COLO668 (cell line): ENCODE measurements around the gene MYOZ2.
"Not testable (repeated sequence)": the region's sequence is repeated elsewhere in the genome, so short reads cannot be mapped to it uniquely, and the experiment has no call there.

Experiments
- DNase-seq: peaks from one replicate; lab custom pipeline; 2025; ENCODE audit not compliant: unreplicated experiment; lab: John Stamatoyannopoulos, UW

Gene MYOZ2

DNA sequence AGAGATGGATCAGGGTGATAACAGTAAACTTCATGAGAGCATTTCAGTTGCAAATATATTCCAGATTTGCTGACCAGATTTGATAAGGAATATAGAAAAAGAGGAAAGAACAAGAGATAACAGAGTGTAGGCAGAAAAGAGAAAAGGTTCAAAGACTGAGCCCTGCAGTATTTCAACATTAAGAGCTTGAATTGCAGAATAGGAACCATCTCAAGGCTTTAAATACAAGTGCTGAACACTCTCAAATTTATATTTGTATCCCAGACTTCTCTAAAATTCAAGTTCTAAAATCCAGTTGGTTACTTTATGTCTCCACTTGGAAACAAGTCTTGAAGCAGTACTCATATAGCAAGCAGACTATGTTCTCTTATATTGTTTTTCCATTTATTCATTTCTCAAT is 9.7 kb upstream of the MYOZ2 start:
- no peak for DNase-seq

DNA sequence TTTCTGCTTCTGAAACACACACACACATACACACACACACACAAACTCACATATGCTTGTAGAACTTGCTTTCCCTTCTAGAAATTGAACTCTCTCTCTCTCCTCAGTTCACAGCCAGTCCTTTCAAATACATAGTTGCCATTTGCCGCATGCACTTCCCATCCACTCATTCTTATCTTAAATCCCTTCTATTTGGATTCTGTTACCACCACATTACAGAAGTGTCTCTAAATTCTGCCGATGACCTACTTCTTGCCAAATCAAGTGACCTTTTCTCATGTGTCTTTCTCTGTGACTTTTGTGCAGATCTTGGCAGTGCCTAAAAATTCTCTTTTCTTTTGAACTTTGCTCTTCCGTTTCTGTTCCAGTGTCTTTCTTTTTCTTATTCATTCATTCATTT is 7.5 kb upstream of the MYOZ2 start:
- DNase-seq: no peak

DNA sequence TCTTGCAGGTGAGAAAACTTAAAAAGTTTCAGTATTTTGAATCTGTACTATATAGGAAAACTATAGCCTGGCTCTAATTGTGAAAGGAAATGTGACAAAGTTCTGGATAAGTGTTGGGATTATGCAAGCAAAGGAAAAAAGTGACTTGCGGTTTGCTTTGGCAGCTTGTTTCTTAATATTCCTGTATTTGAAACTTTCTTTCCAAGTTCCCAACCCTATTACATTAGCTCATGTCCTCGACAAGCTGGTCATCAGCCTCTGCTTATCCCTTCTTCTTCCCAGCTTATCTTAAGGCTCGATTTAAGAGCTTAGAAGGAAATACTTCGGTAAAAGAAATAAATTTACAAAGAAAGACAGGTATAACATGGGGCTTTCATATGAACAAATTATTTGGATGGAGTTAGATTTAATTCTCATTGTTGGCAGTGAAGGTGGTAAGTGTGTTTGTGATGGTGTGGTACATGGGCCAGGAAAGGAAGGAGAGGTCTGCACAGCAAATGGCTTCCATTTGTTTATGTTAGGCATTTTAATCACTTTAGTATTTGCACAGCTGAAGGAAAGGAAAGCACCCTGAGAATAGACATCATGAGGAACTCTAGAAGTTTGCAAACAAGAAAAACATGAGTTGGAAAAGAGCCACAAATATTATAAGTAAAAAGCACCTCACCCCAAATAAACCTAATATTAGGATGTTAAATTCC is 5.1 kb upstream of the MYOZ2 start:
- DNase-seq: no peak

DNA sequence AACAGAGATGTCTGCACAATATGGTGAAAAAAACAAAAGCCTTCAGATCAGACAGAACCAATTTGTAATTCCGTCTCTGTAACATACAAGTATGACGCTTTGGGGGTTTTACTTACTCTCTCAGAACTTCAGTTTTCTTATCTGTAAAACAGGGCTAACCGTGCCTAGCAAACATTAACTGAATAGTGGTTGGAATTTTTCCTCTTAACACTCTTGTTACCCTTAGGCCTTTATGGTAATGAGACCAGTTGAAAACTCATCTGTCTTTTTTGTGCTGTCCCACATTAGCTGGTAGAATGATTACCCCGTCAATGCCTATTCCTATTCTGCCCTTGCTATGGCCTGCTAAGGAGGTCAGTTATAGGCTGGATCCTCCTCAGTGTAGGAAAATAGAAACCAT is 4.5 kb upstream of the MYOZ2 start:
- DNase-seq: no peak

DNA sequence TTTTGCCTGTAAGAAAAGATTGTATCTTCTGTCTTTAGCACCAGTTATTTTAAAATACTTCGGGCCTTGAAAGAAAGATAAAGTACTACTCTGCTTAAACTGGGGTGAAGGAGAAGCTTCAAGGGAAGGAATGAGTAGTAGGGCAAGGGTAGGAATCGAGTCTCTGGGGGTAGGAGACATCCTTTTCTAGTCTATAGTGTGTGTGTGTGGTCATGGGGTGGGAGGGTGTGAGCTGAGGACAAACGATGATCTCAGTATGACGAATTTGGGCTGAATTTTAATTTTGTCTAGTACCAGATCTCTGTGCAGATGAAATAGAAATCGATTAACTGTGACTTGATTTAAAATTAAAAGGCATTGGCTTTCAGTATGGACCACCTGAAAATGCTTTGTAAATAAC is 3.3 kb upstream of the MYOZ2 start:
- no peak for DNase-seq

DNA sequence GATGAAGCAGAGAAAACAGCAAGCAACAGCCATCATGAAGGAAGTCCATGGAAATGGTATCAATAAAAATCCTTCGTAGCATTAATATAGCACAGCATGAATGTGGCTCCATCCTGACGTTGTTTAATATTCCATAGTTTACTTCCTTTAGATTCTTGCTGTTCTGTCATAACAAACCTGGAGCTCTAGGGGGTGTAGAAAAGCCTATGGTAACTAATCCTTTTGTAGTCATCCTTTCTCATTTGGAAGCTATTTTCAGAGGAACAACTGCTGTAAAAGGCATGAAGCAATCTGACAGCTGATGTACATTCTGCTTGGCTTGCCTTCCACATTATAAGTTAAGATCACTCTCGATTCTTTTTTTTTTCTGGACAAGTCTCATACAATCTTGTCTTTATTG is 914 bp downstream of the MYOZ2 start:
- DNase-seq: no peak

DNA sequence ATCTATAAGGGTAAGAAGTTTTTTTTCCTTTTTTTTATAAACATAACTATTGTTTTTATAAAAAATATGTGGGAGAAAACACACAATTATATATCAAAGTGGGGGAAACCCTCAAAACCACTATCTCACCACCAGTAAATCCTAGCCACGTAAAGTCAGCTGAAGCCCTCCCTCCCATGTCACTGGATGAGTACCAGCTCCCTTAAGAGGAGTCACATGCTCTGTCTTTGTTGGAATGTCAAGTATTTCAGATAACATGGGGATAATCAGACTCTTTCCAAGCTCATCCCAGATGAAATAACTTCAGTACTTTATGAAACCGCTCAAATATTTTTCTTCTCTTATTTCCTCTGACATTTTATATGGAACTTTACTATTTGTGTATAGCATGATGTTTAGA is 2.4 kb downstream of the MYOZ2 start:
- no peak for DNase-seq

DNA sequence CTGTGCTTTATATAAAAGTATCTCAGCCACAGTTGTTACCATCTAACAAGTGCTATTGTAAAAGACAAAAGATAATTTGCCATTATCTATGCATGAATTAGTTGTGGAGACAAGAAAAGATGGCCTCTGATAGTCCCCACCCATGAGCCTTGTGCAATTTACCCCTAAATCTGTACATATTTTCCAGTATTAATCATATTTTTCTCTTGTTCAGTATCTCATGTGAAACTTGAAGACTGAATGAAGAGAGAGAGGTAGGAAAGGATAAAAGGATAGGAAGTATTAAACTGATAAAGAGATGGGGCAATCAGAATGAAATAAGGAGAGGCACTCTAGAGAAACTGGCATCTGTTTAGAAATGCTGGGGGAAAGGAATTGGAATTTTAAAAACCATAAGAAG is 3.7 kb downstream of the MYOZ2 start:
- DNase-seq: no peak

DNA sequence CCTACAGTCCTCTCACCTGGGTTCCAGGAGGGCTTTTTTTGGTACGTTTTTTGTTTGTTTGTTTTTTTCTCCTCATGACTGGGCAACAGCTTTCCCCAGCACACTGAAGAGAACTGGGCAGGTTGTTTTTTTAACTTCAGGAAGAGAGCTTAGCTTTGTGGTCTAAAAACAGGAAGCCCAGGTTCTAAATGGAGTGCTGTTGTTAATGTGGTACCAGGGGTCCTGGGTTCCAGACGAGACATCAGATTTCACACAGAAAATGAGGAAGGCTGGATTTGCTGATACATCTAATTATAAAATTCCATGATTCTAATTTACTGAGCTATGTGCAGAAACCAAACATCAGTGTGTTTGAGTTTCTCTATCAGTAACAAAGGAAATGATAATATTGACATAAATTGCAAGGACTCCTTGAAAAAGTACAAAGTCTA is 4.2 kb downstream of the MYOZ2 start:
- no peak for DNase-seq

DNA sequence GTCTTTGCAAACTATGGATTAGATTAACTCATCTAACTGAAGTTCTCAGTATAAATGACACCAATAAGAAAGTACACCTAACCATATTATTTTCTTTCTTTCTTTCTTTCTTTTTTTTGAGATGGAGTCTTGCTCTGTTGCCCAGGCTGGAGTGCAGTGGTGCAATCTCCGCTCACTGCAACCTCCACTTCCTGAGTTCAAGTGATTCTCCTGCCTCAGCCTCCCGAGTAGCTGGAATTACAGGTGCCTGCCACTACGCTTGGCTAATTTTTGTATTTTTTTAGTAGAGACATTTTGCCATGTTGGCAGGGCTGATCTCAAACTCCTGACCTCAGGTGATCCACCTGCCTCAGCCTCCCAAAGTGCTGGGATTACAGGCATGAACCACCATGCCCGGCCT is 5.7 kb downstream of the MYOZ2 start:
- not testable (repeated sequence) for DNase-seq

DNA sequence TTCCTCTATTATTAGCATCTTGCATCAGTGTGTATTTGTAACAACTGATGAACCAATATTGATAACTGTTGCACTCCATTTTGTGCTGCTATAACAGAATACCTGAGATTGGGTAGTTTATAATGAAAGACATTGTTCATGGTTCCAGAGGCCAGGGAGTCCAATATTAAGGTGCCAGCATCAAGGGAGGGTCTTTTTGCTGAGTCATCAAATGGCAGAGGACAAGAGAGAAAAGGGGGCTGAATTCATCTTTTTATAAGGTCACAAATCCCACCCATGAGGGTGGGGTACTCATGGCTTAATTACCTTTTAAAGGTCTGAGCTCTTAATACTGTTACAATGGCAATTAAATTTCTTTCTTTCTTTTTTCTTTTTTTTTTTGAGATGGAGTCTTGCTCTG is 7.2 kb downstream of the MYOZ2 start:
- no peak for DNase-seq

DNA sequence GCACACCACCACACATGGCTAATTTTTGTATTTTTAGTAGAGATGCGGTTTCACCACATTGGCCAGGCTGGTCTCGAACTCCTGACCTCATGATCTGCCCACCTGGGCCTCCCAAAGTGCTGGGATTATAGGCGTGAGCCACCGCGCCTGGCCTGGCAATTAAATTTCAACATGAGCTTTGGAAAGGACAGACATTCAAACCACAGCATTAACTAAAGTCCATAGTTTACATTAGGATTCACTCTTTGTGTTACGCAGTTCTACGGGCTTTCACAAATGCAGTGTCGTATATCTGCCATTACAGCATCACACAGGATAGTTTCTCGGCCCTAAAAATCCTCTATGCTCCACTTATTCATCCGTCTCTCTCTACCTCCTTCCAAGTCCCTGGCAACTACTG is 7.7 kb downstream of the MYOZ2 start:
- DNase-seq: not testable (repeated sequence)

DNA sequence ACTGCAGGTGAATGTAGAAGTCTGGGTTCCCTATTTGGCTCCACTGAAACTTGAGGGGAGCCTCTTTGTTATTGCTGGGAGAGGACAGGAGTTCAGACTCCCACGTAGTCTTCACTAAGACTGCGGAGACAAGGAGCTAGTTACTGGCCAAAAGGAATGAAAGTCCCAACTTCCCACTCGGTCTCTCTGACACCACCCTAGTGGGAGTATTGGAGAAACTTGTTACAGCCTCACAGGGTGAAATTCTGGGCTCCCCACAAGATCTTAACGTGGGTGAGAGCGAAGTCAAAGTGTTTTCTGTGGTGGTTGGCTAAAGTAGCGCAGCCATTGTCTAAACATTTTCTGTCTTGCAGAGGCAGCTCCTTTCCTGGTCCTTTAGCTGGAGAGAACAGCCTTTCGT is 13.5 kb downstream of the MYOZ2 start:
- no peak for DNase-seq

DNA sequence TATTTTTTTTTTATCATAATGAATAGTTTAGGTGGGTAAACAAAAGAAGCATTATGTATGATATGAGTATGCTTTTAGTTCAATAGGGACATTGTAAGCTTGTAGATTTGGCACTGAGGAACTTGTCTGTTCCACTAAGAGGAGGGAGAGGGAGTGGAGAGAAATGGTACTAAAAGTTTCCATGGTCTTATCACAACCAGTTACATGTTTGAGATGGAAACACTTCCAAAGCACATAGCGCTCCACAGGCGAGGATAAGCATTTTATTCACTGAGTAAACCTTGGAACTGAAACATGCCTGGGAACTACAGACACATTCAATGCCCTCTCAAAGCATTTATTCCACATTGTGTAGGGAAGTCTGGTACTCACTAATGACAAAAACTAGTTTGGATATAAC is 15.5 kb downstream of the MYOZ2 start:
- DNase-seq: no peak

DNA sequence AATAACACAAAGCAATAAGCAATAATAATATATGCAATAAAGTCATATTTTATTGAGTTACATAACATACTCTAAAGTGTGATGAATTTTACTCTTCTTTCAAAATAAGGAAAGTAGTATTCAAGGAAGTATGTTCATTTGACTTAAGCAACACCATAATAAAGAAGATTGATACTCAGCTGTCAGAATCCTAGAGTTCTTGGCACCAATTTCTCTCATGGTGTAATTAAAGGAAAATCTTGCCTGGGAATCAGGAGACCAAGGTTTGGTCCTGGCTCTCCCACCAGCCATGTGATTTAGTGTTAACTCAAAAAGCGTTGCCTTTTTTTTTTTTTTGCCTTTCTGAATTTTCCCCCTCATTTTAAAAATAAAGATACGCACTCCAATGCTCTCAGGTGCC is 17.1 kb downstream of the MYOZ2 start:
- DNase-seq: no peak

DNA sequence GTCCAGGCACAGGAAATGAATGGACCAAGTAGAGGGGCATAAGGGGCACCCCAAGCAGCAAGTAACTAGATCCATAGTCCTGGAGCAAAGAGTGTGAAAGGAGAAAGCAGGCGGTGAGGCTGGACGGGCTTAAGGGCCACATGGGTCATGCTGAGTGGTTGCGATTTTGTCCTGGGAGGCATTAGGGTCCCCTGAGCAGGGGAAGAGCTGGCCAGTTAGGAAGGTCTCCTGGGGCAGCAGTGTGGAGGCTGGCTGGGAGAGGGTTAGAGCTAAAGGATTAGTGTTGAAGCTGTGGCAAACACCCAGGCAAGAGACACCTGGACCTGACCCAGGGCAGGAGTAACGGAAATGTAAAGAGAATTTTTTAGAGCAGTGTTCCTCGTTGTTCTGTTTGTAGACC is 26.5 kb downstream of the MYOZ2 start:
- DNase-seq: no peak

DNA sequence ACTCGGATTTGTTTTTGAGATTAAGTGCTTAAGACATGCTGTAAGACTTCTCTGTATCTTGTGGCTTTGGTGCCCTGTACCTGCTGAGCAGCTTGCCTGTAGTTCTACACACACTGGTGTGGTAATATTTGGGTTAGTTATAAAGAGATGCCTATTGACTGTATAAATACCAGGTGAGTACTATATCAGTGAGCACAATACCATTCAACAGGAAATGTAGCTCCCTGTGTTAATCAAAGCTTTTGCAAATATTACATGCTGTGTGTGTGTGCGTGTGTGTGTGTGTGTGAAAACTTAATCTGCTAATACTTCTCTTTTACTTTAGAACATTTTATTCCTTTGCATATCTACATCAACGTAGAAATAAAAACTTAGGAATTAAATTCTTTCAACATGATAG is 30.1 kb downstream of the MYOZ2 start:
- DNase-seq: no peak

DNA sequence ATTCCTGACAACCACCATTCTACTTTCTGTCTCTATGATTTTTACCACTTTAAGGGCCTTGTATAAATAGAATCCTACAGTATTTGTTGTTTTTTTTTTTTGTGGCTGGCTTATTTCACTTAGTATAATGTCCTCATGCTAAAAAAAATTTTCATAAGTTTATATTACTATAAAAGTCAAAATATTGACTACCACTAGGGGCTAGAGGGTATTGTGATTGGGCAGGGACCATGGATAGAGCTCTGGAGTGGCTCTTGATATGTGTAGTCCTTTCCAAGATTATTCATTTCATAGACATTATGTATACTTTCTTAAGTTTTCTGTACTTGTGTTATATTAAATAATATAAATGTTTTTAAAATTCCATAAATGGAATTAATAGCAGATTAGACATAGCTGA is 34.6 kb downstream of the MYOZ2 start:
- DNase-seq: no peak

DNA sequence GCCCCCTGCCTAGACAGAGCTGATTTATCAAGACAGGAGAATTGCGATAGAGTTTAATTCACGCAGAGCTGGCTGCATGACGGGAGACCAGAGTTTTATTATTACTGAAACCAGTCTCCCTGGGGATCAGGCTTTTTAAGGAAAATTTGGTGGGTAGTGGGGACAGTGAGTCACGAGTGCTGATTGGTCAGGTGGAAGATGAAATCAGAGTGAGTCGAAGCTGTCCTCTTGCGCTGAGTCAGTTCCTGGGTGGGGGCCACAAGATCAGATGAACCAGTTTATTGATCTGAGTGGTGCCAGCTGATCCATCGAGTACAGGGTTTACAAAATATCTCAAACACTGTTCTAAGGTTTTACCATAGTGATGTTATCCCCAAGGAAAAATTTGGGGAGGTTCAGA is 36.6 kb downstream of the MYOZ2 start:
- DNase-seq: no peak

DNA sequence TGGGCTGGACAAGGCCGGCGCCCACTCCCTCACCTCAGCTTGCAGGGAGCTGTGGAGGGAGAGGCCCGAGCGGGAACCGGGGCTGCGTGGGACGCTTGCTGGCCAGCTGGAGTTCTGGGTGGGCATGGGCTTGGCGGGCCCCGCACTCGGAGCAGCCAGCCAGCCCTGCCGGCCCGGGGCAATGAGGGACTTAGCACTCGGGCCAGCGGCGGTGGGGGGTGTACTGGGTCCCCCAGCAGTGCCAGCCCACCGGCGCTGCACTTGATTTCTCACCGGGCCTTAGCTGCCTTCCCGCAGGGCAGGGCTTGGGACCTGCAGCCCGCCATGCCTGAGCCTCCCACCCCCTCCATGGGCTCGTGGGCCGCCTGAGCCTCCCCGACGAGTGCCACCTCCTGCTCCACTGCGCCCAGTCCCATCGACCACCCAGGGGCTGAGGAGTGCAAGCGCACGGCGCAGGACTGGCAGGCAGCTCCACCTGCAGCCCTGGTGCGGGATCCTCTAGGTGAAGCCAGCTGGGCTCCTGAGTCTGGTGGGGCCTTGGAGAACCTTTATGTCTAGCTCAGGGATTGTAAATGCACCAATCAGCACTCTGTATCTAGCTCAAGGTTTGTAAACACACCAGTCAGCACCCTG is 38.2 kb downstream of the MYOZ2 start:
- not testable (repeated sequence) for DNase-seq

DNA sequence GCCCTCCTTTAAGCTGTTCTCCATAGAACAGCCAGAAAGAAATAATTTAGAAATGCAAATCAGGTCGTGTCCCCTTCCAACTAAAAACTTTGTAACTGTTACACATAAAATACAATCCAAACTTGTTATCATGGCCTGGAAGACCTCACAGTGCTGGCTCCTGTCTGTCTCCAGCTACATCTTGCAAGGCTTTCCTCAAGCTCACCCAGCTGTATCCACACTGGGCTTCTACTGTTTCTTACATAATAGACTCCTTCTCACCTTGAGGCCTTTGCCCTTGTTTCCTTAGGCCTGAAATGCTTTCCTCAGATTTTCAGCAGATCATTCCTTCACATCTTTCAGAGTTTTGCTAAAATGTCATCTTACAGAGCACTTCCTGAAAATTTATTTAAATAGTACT is 43.4 kb downstream of the MYOZ2 start:
- DNase-seq: no peak

DNA sequence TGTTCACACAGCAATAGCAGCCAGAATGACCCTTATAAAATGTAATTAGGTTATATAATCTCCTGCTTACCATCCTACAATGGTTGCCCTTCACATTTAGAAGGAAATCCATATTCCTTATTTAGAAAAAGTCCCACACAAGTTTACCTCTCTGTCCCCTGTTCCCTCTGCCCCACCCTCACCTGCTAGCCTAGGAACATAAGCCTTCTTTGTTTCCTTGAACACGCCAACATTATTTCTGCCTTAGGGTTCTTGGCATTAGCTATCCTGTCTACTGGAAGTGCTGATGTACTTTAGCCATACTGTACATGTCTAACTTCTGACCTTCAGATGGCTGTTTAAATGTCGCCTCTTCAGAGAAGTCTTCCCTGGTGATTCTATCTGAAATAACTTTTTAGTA is 48.5 kb downstream of the MYOZ2 start:
- no peak for DNase-seq

DNA sequence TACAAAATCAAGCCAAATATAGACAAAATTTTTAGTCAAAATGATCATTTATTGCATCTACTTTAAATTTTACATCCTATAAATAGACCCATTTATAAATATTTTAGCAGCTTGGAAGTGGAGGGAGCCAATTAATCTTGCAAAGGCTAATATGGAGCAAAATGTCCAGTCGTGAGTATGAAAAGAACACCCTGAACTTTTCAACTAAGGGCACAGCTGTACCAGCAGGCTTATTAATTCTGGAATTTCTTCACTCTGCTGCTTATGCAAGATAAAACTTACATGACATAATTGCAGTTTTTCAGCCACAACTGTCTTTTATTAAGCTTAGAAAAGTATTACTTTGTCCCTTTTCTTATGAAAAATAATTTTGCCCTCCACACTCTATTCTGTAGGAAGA is 54.0 kb downstream of the MYOZ2 start:
- no peak for DNase-seq
